IMR-90 (cell line): ENCODE data around the gene COL15A1. TPM values are rescaled to one million over a fixed set of nuclear protein-coding genes. Genes with fewer than 3 reads are reported as not detected.

Experiments used
- ATAC-seq: fragments of 200-7000 bp; cut with Tn5 transposase; 2 replicates; pipeline ENCODE4 v1.9.1; 2020; ENCODE audit warnings: low read depth, mild to moderate bottlenecking, moderate library complexity
- BruUV-seq: library from RNA; stranded (reverse); fragments of 400-500 nt; replicated peaks from 2 replicates; lab custom pipeline; 2021; lab: Mats Ljungman, UMichigan
- CTCF ChIA-PET: fragments of 300-600 bp; formaldehyde crosslinking; extraction: SDS; loops from one replicate; lab custom pipeline; 2021; ENCODE audit warnings: antibody characterized with exemption; lab: Yijun Ruan, JAX
- POLR2A ChIA-PET: fragments of 300-600 bp; sonication (Branson Sonifier 250); formaldehyde crosslinking; loops from one replicate; lab custom pipeline; 2022; ENCODE audit warnings: antibody characterized with exemption; ENCODE audit not compliant: unreplicated experiment; lab: Charles Lee
- DNase-seq: peaks from one replicate; pipeline ENCODE4 v3.0.0; 2013
- H2AFZ ChIP-seq: replicated peaks from 2 replicates; pipeline ENCODE3; 2013; ENCODE audit warnings: low read length, mild to moderate bottlenecking; ENCODE audit not compliant: poor library complexity
- H2AK5ac ChIP-seq: 2 replicates; pipeline ENCODE4 v1.6.1; 2013; ENCODE audit warnings: low read depth, low read length, inconsistent platforms
- H2AK9ac ChIP-seq: replicated peaks from 2 replicates; pipeline ENCODE3; 2013; ENCODE audit warnings: mild to moderate bottlenecking, low read depth, low read length, moderate library complexity; ENCODE audit not compliant: poor library complexity
- H2BK120ac ChIP-seq: 2 replicates; pipeline ENCODE4 v1.6.1; 2013; ENCODE audit warnings: low read depth, low read length, inconsistent platforms
- H2BK15ac ChIP-seq: 3 replicates; pipeline ENCODE4 v1.6.1; 2013; ENCODE audit warnings: low read depth, low read length, inconsistent platforms
- H2BK20ac ChIP-seq: 2 replicates; pipeline ENCODE4 v1.6.1; 2013; ENCODE audit warnings: low read depth, mild to moderate bottlenecking, inconsistent platforms, low read length, moderate library complexity
- H2BK5ac ChIP-seq: 2 replicates; pipeline ENCODE4 v1.6.1; 2013; ENCODE audit warnings: mild to moderate bottlenecking, low read depth, low read length, inconsistent platforms; ENCODE audit not compliant: poor library complexity, severe bottlenecking
- H3K14ac ChIP-seq: replicated peaks from 2 replicates; pipeline ENCODE4 v1.6.1; 2013; ENCODE audit warnings: low read depth, low read length, inconsistent platforms
- H3K18ac ChIP-seq: 2 replicates; pipeline ENCODE4 v1.6.1; 2013; ENCODE audit warnings: low read depth, low read length, control low read depth
- H3K23ac ChIP-seq: 2 replicates; pipeline ENCODE4 v1.6.1; 2013; ENCODE audit warnings: low read depth, low read length, inconsistent platforms
- H3K27ac ChIP-seq: 2 replicates; pipeline ENCODE4 v1.5.1; 2013; ENCODE audit warnings: mild to moderate bottlenecking, control low read depth, low read length; ENCODE audit not compliant: insufficient read depth
- H3K27me3 ChIP-seq: 2 replicates; pipeline ENCODE4 v1.6.1; 2013; ENCODE audit warnings: low read length; ENCODE audit not compliant: control insufficient read depth, insufficient read depth
- H3K36me3 ChIP-seq: 2 replicates; pipeline ENCODE4 v1.6.1; 2013; ENCODE audit warnings: low read length, mixed read lengths; ENCODE audit not compliant: control insufficient read depth, insufficient read depth
- H3K4ac ChIP-seq: 2 replicates; pipeline ENCODE4 v1.6.1; 2013; ENCODE audit warnings: low read depth, low read length, inconsistent platforms
- H3K4me1 ChIP-seq: 2 replicates; pipeline ENCODE4 v1.6.1; 2013; ENCODE audit warnings: low read length, mixed read lengths; ENCODE audit not compliant: control insufficient read depth, insufficient read depth
- H3K4me2 ChIP-seq: 2 replicates; pipeline ENCODE4 v1.6.1; 2013; ENCODE audit warnings: low read depth, mild to moderate bottlenecking, control low read depth, low read length, moderate library complexity
- H3K4me3 ChIP-seq: 2 replicates; pipeline ENCODE4 v1.5.1; 2013; ENCODE audit warnings: low read depth, mild to moderate bottlenecking, control low read depth, low read length, moderate library complexity; ENCODE audit not compliant: insufficient read depth
- H3K56ac ChIP-seq: 2 replicates; pipeline ENCODE4 v1.6.1; 2013; ENCODE audit warnings: low read length, inconsistent platforms; ENCODE audit not compliant: insufficient read depth; ENCODE audit errors: extremely low read depth
- H3K79me1 ChIP-seq, 2 experiments: 2 replicates each; pipeline ENCODE4 v1.6.1; 2013; ENCODE audit warnings: low read length in 2 of 2, inconsistent platforms in 1 of 2, low read depth in 1 of 2
- H3K9ac ChIP-seq: 2 replicates; pipeline ENCODE4 v1.6.1; 2013; ENCODE audit warnings: low read depth, low read length, control low read depth
- H3K9me1 ChIP-seq: 2 replicates; pipeline ENCODE4 v1.6.1; 2013; ENCODE audit warnings: low read length, inconsistent platforms; ENCODE audit not compliant: insufficient read depth
- H3K9me3 ChIP-seq: 2 replicates; pipeline ENCODE4 v1.6.1; 2013; ENCODE audit warnings: low read length; ENCODE audit not compliant: control insufficient read depth, insufficient read depth
- H4K20me1 ChIP-seq: 2 replicates; pipeline ENCODE4 v1.6.1; 2013; ENCODE audit warnings: low read length, inconsistent platforms; ENCODE audit not compliant: insufficient read depth
- H4K5ac ChIP-seq: 2 replicates; pipeline ENCODE4 v1.6.1; 2013; ENCODE audit warnings: mild to moderate bottlenecking, low read depth, low read length, control low read depth
- H4K8ac ChIP-seq, 2 experiments: 2 replicates each; pipeline ENCODE4 v1.6.1; 2013; ENCODE audit warnings: low read depth in 2 of 2, low read length in 2 of 2, control low read depth in 1 of 2, inconsistent platforms in 1 of 2
- H4K91ac ChIP-seq: 2 replicates; pipeline ENCODE4 v1.6.1; 2013; ENCODE audit warnings: low read depth, low read length, inconsistent platforms; ENCODE audit not compliant: insufficient read depth
- BHLHE40 ChIP-seq: fragments of 150-350 bp; IDR thresholded peaks from 2 replicates; pipeline ENCODE4 v1.6.1; 2016; ENCODE audit warnings: mild to moderate bottlenecking, low read depth, low read length
- CHD1 ChIP-seq: IDR thresholded peaks from 2 replicates; pipeline ENCODE4 v1.6.1; 2012; ENCODE audit warnings: low read depth, low read length, improper control_type of control experiment
- CTCF ChIP-seq: conservative IDR thresholded peaks from 2 replicates; pipeline ENCODE4 v1.5.1; 2012; ENCODE audit warnings: mild to moderate bottlenecking, low read depth, low read length, improper control_type of control experiment
- MAFK ChIP-seq: IDR thresholded peaks from 2 replicates; pipeline ENCODE4 v1.6.1; 2012; ENCODE audit warnings: low read depth, low read length, improper control_type of control experiment
- NFE2L2 ChIP-seq: fragments of 150-350 bp; IDR thresholded peaks from 2 replicates; pipeline ENCODE4 v1.6.1; 2016; ENCODE audit warnings: low read depth, mild to moderate bottlenecking, low read length
- POLR2A ChIP-seq: IDR thresholded peaks from 2 replicates; pipeline ENCODE4 v1.6.1; 2012; ENCODE audit warnings: mild to moderate bottlenecking, low read depth, low read length
- RCOR1 ChIP-seq: IDR thresholded peaks from 2 replicates; pipeline ENCODE4 v1.6.1; 2012; ENCODE audit warnings: mild to moderate bottlenecking, low read length, improper control_type of control experiment; ENCODE audit not compliant: insufficient replicate concordance
- SMC3 ChIP-seq: fragments of 150-350 bp; IDR thresholded peaks from 2 replicates; pipeline ENCODE4 v1.6.1; 2016; ENCODE audit warnings: low read depth, mild to moderate bottlenecking, antibody characterized with exemption, low read length, moderate library complexity
- USF2 ChIP-seq: fragments of 150-350 bp; IDR thresholded peaks from 2 replicates; pipeline ENCODE4 v1.6.1; 2017; ENCODE audit warnings: mild to moderate bottlenecking, antibody characterized with exemption, low read length, low read depth
- WGBS, 2 experiments: methylation state at CpG; one replicate each; pipeline versions ENCODE4 v1.1.5 to v1.1.7; 2013; ENCODE audit warnings: missing lambda C conversion rate in 2 of 2; ENCODE audit not compliant: insufficient read length in 1 of 2; ENCODE audit errors: extremely low coverage in 2 of 2; 5-methylcytosine and 5-hydroxymethylcytosine counted together
- dilution Hi-C: fragments of 300-500 bp; cut with HindIII; formaldehyde crosslinking; loops from one replicate; pipeline ENCODE4 v1.14.3; 2018; ENCODE audit warnings: low sequenced_read_pairs; ENCODE audit not compliant: unreplicated experiment
- in situ Hi-C: fragments of 300-500 bp; cut with MboI; formaldehyde crosslinking; loops from 3 replicates; pipeline ENCODE4 v1.14.3; 2019; ENCODE audit warnings: low sequenced_read_pairs, inconsistent platforms, mixed read lengths
- intact Hi-C: fragments of 100-400 bp; cut with micrococcal nuclease; formaldehyde crosslinking; loops from 2 replicates; pipeline ENCODE4 v1.10.0; 2022
- polyA plus RNA-seq, 3 experiments: library from polyadenylated mRNA; depleted of rRNA; stranded (reverse); fragments of >200 nt; gene quantifications; 2 replicates each; pipeline ENCODE4 v1.2.3, GENCODE V29; 2012; ENCODE audit warnings: low replicate concordance in 1 of 3
- total RNA-seq: library from RNA; depleted of rRNA; stranded (reverse); fragments of >200 nt; gene quantifications from 2 replicates; pipeline ENCODE4 v1.2.3, GENCODE V29; 2012

Gene COL15A1
- total and polyA plus RNA-seq, 2 of the 4 experiments (the other 2 are of a cell fraction) = 2.2 to 3.7 TPM

GRCh38 chr9:98967680-98968079 is 24.0 kb downstream of the COL15A1 start:
- POLR2A ChIA-PET = no interaction called here
- peak overlapping the region; percentile 44; the same call in 1 of the 2 replicates for H3K4ac ChIP-seq
- H4K20me1 ChIP-seq = no peaks in the 10 kb centered on the region
- H2AK5ac ChIP-seq = peak overlapping the region; percentile 67
- no peak overlapping the region; the same call in 1 of the 2 replicates for H3K18ac ChIP-seq
- no peak overlapping the region for H2AFZ ChIP-seq
- no peak for ATAC-seq
- CTCF ChIA-PET = no interaction called here
- H3K4me2 ChIP-seq = no peak overlapping the region
- H2BK120ac ChIP-seq = peak overlapping the region; percentile 22; the same call in 1 of the 2 replicates
- H3K27me3 ChIP-seq = no peaks in the 10 kb centered on the region
- peaks cover 10 to 62% of the 10 kb centered on the region in 2 experiments; a peak in 3 of 4 replicates for H3K79me1 ChIP-seq
- H3K23ac ChIP-seq = no peak overlapping the region
- dilution Hi-C loops = no loop called here
- H3K14ac ChIP-seq = peak overlapping the region; percentile 32; the same call in 1 of the 2 replicates
- no peaks in the 10 kb centered on the region; the same call in 1 of the 2 replicates for H3K9me3 ChIP-seq
- no peak for DNase-seq
- peak overlapping the region; percentile 33; the same call in 1 of the 2 replicates for H4K91ac ChIP-seq
- in situ Hi-C loops = no loop called here
- H3K27ac ChIP-seq = no peak overlapping the region
- peaks cover 35% of the 10 kb centered on the region for H3K9me1 ChIP-seq
- no peak overlapping the region for H2BK5ac ChIP-seq
- intact Hi-C loops = no loop called here
- TF ChIP-seq NFE2L2 (no peak), USF2 (no peak), POLR2A (no peak), BHLHE40 (no peak), MAFK (no peak), RCOR1 (no peak), CTCF (no peak), SMC3 (no peak), CHD1 (no peak)
- H3K4me3 ChIP-seq = no peak overlapping the region
- peaks cover 41% of the 10 kb centered on the region for H3K4me1 ChIP-seq
- H2BK15ac ChIP-seq = peak overlapping the region; percentile 26; the same call in 1 of the 3 replicates
- 0 out of 2 replicates have a peak overlapping the region, but pooled peaks have one; percentile 15 for H2BK20ac ChIP-seq
- H3K36me3 ChIP-seq = peaks cover 9% of the 10 kb centered on the region; the same call in 1 of the 2 replicates
- no peak overlapping the region for H2AK9ac ChIP-seq
- no peak overlapping the region; the same call in 1 of the 2 replicates for H4K5ac ChIP-seq
- no TSS peak for BruUV-seq
- no peak overlapping the region; a peak in 1 of 4 replicates for H4K8ac ChIP-seq
- no peak overlapping the region for H3K56ac ChIP-seq
- 100% methylated on average over 1 of the region's 4 CpGs; no CpG with 5 or more reads in 1 of the 2 experiments for WGBS, 2 experiments
- no peak overlapping the region for H3K9ac ChIP-seq
